ENCODE results near the gene HS6ST1. TPM values are rescaled to one million over a fixed set of nuclear protein-coding genes. Genes with fewer than 3 reads are reported as not detected.

HS6ST1 gene
- polyA plus RNA-seq, 1 donor (not counting 4 experiments of a cell fraction or from before 2014, with no cell fraction given), result 6.3 TPM

DNA sequence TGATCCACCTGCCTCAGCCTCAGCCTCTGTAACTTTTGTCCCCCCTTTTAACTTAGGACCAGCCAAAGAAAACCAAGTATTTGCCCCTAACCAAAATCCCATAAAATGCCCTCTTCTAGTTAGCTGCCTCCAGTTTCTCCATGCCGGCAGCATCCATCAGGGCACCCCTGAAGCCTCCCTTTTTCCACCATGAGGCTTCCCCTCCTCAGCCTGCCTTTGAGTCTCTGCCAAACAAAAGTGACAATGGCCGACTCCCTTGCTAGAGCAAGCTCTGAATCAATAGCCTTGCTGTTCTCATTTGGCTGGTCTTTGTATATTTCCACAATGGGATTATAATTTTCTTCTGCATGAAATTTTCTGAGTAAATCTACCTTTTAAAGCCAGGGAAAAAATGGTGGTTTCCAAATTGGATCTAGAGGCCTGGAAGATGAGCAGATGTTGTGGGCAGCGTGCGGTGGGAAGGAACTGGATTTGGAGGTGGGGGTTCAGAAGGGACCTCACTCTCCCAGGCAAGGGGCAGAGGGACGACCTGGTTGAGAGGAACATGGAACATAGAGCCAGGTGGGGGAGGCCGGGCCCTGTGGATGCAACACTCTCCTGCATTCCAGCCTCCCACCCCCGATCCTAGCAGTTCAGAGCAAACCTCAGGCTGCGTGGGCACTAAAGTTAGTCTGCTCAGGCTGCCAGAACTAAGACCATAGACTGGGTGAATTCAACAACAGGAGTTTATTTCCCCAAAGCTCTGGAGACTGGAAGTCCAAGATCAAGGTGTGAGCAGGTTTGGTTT, 80.6 kb downstream of the HS6ST1 start:
- DNase-seq (ENCODE audit: low read depth, low spot score) (no peak), FAIRE-seq (no peak)
- H3K4me1 ChIP-seq (ENCODE audit: control insufficient read depth, extremely low read depth, insufficient read depth, low read length), result no peaks in the 10 kb centered on the region
- TF ChIP-seq, protein P1, sequence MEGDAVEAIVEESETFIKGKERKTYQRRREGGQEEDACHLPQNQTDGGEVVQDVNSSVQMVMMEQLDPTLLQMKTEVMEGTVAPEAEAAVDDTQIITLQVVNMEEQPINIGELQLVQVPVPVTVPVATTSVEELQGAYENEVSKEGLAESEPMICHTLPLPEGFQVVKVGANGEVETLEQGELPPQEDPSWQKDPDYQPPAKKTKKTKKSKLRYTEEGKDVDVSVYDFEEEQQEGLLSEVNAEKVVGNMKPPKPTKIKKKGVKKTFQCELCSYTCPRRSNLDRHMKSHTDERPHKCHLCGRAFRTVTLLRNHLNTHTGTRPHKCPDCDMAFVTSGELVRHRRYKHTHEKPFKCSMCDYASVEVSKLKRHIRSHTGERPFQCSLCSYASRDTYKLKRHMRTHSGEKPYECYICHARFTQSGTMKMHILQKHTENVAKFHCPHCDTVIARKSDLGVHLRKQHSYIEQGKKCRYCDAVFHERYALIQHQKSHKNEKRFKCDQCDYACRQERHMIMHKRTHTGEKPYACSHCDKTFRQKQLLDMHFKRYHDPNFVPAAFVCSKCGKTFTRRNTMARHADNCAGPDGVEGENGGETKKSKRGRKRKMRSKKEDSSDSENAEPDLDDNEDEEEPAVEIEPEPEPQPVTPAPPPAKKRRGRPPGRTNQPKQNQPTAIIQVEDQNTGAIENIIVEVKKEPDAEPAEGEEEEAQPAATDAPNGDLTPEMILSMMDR (optimal IDR thresholded peaks at IDR 0.05 in 1 of 3, IDR thresholded peaks at IDR 0.05 in 1 of 3, conservative IDR thresholded peaks at IDR 0.05 in 1 of 3; ENCODE audit: extremely low read depth in 1 of 3, insufficient read depth in 2 of 3, low read length in 3 of 3), result no peak
- TF ChIP-seq EZH2 (IDR thresholded peaks at IDR 0.05; ENCODE audit: low read length), result no peak
- H3K9me1 ChIP-seq (ENCODE audit: control insufficient read depth, extremely low read depth, insufficient read depth, low read length), result no peaks in the 10 kb centered on the region
- no peaks in the 10 kb centered on the region for H4K20me1 ChIP-seq (ENCODE audit: control insufficient read depth, extremely low read depth, insufficient read depth, low read length)
- no peak overlapping the region for H3K4me3 ChIP-seq (ENCODE audit: control insufficient read depth in 2 of 3, extremely low read depth in 1 of 3, insufficient read depth in 2 of 3, low read depth in 1 of 3, low read length in 3 of 3)
- H3K4me2 ChIP-seq (ENCODE audit: control insufficient read depth, extremely low read depth, insufficient read depth, low read depth, low read length), result no peak overlapping the region
- no peak overlapping the region for H3K27ac ChIP-seq (ENCODE audit: control insufficient read depth, insufficient read depth, low read length)
- no peak overlapping the region for H3K9ac ChIP-seq (ENCODE audit: control insufficient read depth, extremely low read depth, insufficient read depth, low read length)
- dilution Hi-C loops (cut with MboI; ENCODE audit: extremely low pct_ligation_motif_present, low sequenced_read_pairs), result no loop called here
- no peaks in the 10 kb centered on the region for H3K9me3 ChIP-seq (ENCODE audit: control insufficient read depth, low read depth, low read length)
- no peaks in the 10 kb centered on the region for H3K79me2 ChIP-seq (ENCODE audit: control insufficient read depth, insufficient read depth, low read length)
- H3K27me3 ChIP-seq (ENCODE audit: control insufficient read depth, extremely low read depth, insufficient read depth, low read length), result no peaks in the 10 kb centered on the region
- H3K36me3 ChIP-seq (ENCODE audit: control insufficient read depth in 2 of 2, extremely low read depth in 1 of 2, insufficient read depth in 2 of 2, low read length in 2 of 2), result no peaks in the 10 kb centered on the region
- H2AFZ ChIP-seq (ENCODE audit: control insufficient read depth, low read length), result no peak overlapping the region

DNA sequence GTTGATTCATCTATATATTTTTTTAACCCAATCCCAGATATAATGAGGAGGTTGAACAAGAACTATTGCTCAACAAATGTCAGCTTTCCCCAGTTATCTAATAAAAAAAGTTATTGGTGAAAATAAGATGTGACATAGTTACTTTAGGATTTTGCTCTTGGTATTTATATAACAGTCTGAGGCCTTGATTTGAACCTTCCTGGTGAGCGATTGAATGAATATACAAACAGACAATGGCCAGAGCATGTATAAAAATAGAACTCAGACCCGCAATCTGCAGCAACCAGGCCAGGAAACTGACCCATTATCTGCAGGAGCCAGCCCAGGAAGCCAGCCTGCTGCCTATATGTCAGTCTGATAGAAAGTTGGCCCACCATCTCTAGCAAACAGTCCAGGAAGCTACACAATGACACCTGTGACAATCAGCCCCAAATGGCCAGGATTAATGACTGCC, 81.6 kb downstream of the HS6ST1 start:
- H3K9me3 ChIP-seq (ENCODE audit: control insufficient read depth, low read depth, low read length), result no peaks in the 10 kb centered on the region
- dilution Hi-C loops (cut with MboI; ENCODE audit: extremely low pct_ligation_motif_present, low sequenced_read_pairs), result no loop called here
- no peaks in the 10 kb centered on the region for H3K9me1 ChIP-seq (ENCODE audit: control insufficient read depth, extremely low read depth, insufficient read depth, low read length)
- peaks cover 3% of the 10 kb centered on the region for H3K27me3 ChIP-seq (ENCODE audit: control insufficient read depth, extremely low read depth, insufficient read depth, low read length)
- H3K79me2 ChIP-seq (ENCODE audit: control insufficient read depth, insufficient read depth, low read length), result no peaks in the 10 kb centered on the region
- H2AFZ ChIP-seq (ENCODE audit: control insufficient read depth, low read length), result no peak overlapping the region
- TF ChIP-seq EZH2 (IDR thresholded peaks at IDR 0.05; ENCODE audit: low read length), result no peak
- TF ChIP-seq, protein P1 (optimal IDR thresholded peaks at IDR 0.05 in 1 of 3, IDR thresholded peaks at IDR 0.05 in 1 of 3, conservative IDR thresholded peaks at IDR 0.05 in 1 of 3; ENCODE audit: extremely low read depth in 1 of 3, insufficient read depth in 2 of 3, low read length in 3 of 3), result no peak
- no peaks in the 10 kb centered on the region for H3K36me3 ChIP-seq (ENCODE audit: control insufficient read depth in 2 of 2, extremely low read depth in 1 of 2, insufficient read depth in 2 of 2, low read length in 2 of 2)
- H3K4me3 ChIP-seq (ENCODE audit: control insufficient read depth in 2 of 3, extremely low read depth in 1 of 3, insufficient read depth in 2 of 3, low read depth in 1 of 3, low read length in 3 of 3), result no peak overlapping the region
- H3K4me2 ChIP-seq (ENCODE audit: control insufficient read depth, extremely low read depth, insufficient read depth, low read depth, low read length), result no peak overlapping the region
- H4K20me1 ChIP-seq (ENCODE audit: control insufficient read depth, extremely low read depth, insufficient read depth, low read length), result no peaks in the 10 kb centered on the region
- no peak for FAIRE-seq
- no peak overlapping the region for H3K27ac ChIP-seq (ENCODE audit: control insufficient read depth, insufficient read depth, low read length)
- no peak for DNase-seq (ENCODE audit: low read depth, low spot score)
- no peak overlapping the region for H3K9ac ChIP-seq (ENCODE audit: control insufficient read depth, extremely low read depth, insufficient read depth, low read length)
- no peaks in the 10 kb centered on the region for H3K4me1 ChIP-seq (ENCODE audit: control insufficient read depth, extremely low read depth, insufficient read depth, low read length)
